CD4-positive, alpha-beta T cell treated with Interleukin-2 at 100 ng/mL for 4 hours (primary cell): ENCODE measurements around the gene GPC6.
"Not testable (repeated sequence)": the region's sequence is repeated elsewhere in the genome, so short reads cannot be mapped to it uniquely, and the experiment has no call there.

ENCODE experiments used
- DNase-seq: peaks from one replicate; pipeline ENCODE4 v3.0.0-alpha.2; 2020; ENCODE audit warnings: low spot score

GPC6 gene

DNA sequence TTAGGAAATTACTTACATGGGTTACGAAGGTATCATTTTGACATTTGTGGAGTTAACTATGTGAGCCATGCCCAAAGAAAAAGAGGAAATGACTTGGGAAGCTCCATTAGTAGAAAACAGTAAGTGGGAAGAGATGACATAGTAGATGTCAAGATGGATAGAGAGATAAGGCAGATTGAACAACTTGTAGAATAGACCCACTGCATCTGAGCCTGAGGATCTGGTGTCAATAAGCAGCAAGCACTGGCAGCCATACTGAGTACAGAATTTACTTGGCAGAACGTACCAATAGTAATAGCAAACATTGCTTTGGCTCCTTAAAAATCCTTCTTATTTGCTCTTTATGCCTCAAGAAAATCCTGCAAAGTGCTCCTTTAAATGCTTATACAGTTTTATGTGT lies 203.8 kb downstream of the GPC6 start:
- no peak for DNase-seq

- DNase-seq: no peak
Observed at GRCh38 chr13:93435651-93436050, 209.0 kb downstream of the GPC6 start.

- DNase-seq: no peak
Observed at GRCh38 chr13:93437081-93437480, 210.5 kb downstream of the GPC6 start.

DNA sequence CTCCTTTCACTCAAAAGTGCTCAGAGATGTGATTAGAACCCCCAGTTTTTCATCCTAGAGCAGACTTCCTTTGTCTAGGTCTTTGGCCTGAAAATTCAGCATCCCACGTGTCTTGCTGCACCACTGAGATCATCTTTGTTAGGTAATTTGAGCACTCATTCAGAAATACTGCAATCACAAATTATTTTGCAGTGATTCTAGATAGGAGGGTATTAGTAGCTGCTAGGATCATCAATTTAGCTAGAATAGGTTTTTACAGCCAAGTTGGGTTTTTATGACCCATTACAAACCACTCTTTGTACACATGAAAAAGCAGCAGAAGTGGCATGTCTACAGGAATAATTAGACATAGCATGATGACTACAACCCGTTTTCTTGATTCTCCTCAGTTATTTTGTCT lies 219.6 kb downstream of the GPC6 start:
- no peak for DNase-seq

GRCh38 chr13:93450191-93450621 lies 223.6 kb downstream of the GPC6 start:
- DNase-seq: no peak

DNA sequence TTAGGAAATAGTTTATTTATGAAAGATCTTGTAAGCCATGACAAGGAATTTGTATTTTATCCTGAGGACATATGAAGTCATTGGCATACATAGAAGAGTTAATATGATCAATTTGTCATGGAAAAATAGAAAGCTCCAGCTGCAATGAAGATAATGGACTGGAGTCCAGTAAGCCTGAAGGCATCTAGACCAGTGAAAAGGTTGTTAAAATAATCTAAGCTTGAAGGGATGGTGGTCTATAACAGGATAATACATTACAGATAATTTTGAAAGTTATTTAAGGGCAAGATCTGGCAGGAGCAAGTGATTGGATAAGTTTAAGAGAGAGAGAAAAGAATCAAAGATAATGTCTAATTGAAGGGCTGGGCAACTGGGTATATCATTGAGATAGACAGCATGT lies 224.2 kb downstream of the GPC6 start:
- no peak for DNase-seq

GRCh38 chr13:93454676-93455235 lies 228.1 kb downstream of the GPC6 start:
- DNase-seq: not testable (repeated sequence)

GRCh38 chr13:93455861-93456260 lies 229.3 kb downstream of the GPC6 start:
- DNase-seq: no peak

DNA sequence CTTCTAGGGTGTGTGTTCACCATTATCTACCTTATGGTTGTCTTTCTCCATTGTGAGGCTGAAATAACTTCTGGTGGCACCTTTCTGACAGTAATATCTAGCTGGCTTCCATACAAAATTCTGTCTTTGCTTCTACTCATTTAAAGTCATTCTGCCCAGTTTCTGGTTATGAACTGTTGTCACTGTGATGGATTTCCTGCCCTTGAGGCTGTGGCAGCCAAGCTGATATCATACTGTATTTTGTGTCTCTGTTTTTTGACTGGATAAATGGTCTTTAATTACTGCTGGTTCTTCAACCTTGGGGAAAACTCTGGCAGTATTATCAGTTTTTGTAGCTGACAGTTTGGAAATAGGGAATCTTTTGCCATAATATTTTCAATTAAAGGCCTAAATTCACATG lies 233.4 kb downstream of the GPC6 start:
- no peak for DNase-seq

GRCh38 chr13:93462151-93462550 lies 235.5 kb downstream of the GPC6 start:
- DNase-seq: no peak

- DNase-seq: no peak
Observed at GRCh38 chr13:93466502-93467036, 240.0 kb downstream of the GPC6 start.

GRCh38 chr13:93467175-93467574 lies 240.6 kb downstream of the GPC6 start:
- no peak for DNase-seq

GRCh38 chr13:93468433-93468832 lies 241.8 kb downstream of the GPC6 start:
- DNase-seq: no peak

DNA sequence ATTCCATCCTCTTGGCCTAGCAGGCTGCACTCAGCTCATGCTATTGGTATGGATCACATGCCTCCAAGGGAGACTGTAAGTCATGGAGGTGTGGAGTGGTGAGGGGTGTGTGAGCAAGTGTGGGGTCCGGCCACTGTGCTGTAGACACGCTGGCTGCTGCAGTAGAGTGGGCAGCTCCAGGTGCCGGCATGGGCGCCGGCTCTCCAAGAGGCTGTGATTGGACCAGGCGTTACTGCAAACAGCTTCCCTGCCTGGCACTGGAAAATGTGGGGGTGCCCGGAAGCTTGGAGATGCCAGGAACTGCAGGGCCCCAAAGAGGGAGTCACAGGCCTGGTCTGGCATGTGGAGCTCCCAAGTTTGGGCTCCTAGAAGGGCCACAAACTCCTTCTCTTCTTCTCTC lies 245.7 kb downstream of the GPC6 start:
- DNase-seq: no peak

DNA sequence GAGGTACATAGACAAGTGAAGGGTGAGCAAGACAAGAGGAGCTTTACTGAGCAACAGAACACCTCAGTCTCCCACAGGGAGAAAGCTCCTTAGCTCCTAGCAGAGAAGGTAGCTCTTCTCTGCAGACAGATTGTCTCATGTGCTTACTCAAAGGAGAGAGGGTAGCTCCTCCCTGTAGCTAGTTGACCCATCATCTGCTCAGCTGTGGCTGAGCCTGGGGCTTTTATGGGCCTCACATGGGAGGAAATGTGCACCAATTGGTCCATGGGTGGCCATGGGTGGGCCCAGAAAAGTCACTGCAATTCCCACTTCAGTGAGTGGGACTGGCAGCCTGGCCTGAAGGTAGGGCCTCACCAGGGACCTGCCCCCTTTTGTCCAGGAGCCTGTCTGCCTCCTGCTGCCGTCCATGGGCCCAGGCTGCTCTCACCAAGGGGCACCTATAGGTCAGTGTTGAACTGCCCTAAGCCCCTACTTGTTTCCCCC lies 246.2 kb downstream of the GPC6 start:
- no peak for DNase-seq

GRCh38 chr13:93473441-93474270 lies 247.0 kb downstream of the GPC6 start:
- no peak for DNase-seq

GRCh38 chr13:93476175-93476574 lies 249.6 kb downstream of the GPC6 start:
- no peak for DNase-seq

DNA sequence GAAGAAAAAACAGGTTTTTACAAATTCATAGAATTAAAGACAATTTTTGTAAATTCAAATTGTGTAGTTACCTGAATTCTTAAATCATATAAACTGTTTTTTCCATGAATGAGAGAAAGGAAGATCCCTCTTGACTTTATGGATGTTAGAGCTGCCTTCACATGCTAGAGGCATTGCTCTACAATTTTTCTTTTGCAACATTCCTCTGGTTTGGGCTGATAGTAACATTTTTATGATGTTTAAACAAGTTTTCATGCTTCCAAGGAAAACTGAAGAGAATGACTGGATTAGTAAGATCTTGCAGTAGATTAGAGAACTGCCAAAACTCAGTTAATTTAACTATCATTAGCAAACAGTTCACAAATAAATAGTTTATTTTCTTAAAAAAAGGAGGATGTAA lies 250.6 kb downstream of the GPC6 start:
- DNase-seq: no peak

- no peak for DNase-seq
Observed at GRCh38 chr13:93480553-93481106, 254.0 kb downstream of the GPC6 start.

- not testable (repeated sequence) for DNase-seq
Observed at GRCh38 chr13:93496117-93496516, 269.5 kb downstream of the GPC6 start.

- no peak for DNase-seq
Observed at GRCh38 chr13:93496985-93497673, 270.5 kb downstream of the GPC6 start.

DNA sequence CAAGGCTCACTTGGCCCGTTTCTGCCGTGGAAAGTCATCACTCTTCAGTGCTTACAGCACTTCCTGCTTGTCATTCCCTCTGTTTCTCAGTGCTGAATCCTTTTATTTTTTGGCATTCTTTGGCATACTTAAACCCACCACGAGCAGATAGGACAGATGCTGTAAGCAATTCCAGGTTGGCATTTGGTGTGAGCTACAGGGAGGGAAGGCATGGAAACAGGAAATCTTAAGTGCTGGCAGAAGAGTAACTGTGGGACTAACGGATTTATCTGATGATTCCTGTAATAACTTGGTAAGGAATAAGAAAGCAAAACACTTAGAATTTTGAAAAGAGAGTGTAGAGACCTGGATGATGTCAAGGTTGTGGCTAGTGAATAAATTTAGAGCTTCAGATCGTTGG lies 273.4 kb downstream of the GPC6 start:
- no peak for DNase-seq
